Panc1 (cell line): Measurements from ENCODE around the gene FPGS.

Experiments
- CTCF ChIP-seq: fragments of 450-650 bp; IDR thresholded peaks from 2 replicates; pipeline ENCODE4 v1.5.1; 2017; ENCODE audit warnings: mild to moderate bottlenecking
- POLR2AphosphoS5 ChIP-seq: IDR thresholded peaks from 2 replicates; pipeline ENCODE4 v1.6.1; 2012; ENCODE audit warnings: mild to moderate bottlenecking, low read depth, low read length, moderate library complexity
- SIN3A ChIP-seq: IDR thresholded peaks from 2 replicates; pipeline ENCODE4 v1.6.1; 2012; ENCODE audit warnings: low read depth, mild to moderate bottlenecking, low read length, moderate library complexity, borderline replicate concordance; ENCODE audit not compliant: insufficient read depth
- TF ChIP-seq, protein P1 (sequence below), 2 experiments: IDR thresholded peaks; 2 replicates each; pipeline ENCODE4 v1.6.1; 2011 to 2012; ENCODE audit warnings: low read depth in 2 of 2, control low read depth in 1 of 2, low read length in 1 of 2, mild to moderate bottlenecking in 1 of 2, moderate library complexity in 1 of 2; ENCODE audit not compliant: insufficient read depth in 1 of 2

DNA sequence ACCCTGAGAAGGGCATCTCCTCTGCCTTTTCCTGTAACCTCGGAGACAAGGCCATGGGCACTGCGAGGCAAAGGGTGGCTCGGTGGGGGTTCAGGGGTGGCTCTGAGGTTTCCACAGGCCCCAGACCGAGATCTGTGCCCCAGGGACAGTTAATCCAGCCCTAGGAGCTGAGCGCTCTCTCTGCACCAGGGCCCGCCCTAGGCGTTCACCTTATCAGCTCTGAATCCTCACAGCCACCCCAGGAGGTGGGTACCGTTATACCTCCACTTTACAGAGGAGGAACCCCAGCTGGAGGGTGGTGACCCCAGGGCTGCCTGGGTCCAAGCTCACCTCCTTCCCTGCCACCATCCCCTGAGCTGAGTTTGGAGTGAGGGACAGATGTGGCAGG, 54.0 kb downstream of the FPGS start:
- TF ChIP-seq POLR2AphosphoS5, result no peak
- no peak for TF ChIP-seq CTCF
- TF ChIP-seq SIN3A, result no peak
- TF ChIP-seq, protein P1, sequence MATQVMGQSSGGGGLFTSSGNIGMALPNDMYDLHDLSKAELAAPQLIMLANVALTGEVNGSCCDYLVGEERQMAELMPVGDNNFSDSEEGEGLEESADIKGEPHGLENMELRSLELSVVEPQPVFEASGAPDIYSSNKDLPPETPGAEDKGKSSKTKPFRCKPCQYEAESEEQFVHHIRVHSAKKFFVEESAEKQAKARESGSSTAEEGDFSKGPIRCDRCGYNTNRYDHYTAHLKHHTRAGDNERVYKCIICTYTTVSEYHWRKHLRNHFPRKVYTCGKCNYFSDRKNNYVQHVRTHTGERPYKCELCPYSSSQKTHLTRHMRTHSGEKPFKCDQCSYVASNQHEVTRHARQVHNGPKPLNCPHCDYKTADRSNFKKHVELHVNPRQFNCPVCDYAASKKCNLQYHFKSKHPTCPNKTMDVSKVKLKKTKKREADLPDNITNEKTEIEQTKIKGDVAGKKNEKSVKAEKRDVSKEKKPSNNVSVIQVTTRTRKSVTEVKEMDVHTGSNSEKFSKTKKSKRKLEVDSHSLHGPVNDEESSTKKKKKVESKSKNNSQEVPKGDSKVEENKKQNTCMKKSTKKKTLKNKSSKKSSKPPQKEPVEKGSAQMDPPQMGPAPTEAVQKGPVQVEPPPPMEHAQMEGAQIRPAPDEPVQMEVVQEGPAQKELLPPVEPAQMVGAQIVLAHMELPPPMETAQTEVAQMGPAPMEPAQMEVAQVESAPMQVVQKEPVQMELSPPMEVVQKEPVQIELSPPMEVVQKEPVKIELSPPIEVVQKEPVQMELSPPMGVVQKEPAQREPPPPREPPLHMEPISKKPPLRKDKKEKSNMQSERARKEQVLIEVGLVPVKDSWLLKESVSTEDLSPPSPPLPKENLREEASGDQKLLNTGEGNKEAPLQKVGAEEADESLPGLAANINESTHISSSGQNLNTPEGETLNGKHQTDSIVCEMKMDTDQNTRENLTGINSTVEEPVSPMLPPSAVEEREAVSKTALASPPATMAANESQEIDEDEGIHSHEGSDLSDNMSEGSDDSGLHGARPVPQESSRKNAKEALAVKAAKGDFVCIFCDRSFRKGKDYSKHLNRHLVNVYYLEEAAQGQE (IDR thresholded peaks at IDR 0.05; ENCODE audit: insufficient read depth in 1 of 2, low read depth in 2 of 2, low read length in 1 of 2), result no peak
